H1 (cell line): ENCODE results near the gene TCERG1L. TPM values are rescaled to one million over a fixed set of nuclear protein-coding genes. Genes with fewer than 3 reads are reported as not detected.

Source experiments
- ASH2L ChIP-seq: fragments of 200-600, 300-600 bp; sonication (generic); IDR thresholded peaks from one replicate; pipeline ENCODE4 v1.7.1; 2017; ENCODE audit warnings: low read length
- CBX8 ChIP-seq: fragments of 300-800, 300-1000 bp; sonication (generic); IDR thresholded peaks from 2 replicates; pipeline ENCODE4 v1.7.1; 2016; ENCODE audit warnings: low read depth, low read length, borderline replicate concordance
- CHD1 ChIP-seq: IDR thresholded peaks from 2 replicates; pipeline ENCODE4 v1.6.1; 2012; ENCODE audit warnings: low read depth, low read length, improper control_type of control experiment
- CHD7 ChIP-seq: fragments of 300-600 bp; sonication (generic); IDR thresholded peaks from 2 replicates; pipeline ENCODE4 v1.7.1; 2012; ENCODE audit warnings: low read length, moderate library complexity, mild to moderate bottlenecking, inconsistent platforms; ENCODE audit not compliant: insufficient replicate concordance
- FOSL1 ChIP-seq: IDR thresholded peaks from 2 replicates; pipeline ENCODE4 v1.6.1; 2011; ENCODE audit warnings: mild to moderate bottlenecking, low read depth, low read length, moderate library complexity; ENCODE audit not compliant: insufficient read depth
- POLR2AphosphoS5 ChIP-seq: IDR thresholded peaks from 2 replicates; pipeline ENCODE4 v1.6.1; 2011; ENCODE audit warnings: low read depth, low read length
- POU5F1 ChIP-seq: IDR thresholded peaks from 2 replicates; pipeline ENCODE4 v1.6.1; 2011; ENCODE audit warnings: low read depth, mild to moderate bottlenecking, low read length, moderate library complexity
- RBBP5 ChIP-seq: IDR thresholded peaks from 2 replicates; pipeline ENCODE4 v1.7.1; 2012; ENCODE audit warnings: low read depth, mild to moderate bottlenecking, inconsistent platforms, low read length, moderate library complexity, borderline replicate concordance
- TAF7 ChIP-seq: optimal IDR thresholded peaks from 2 replicates; pipeline ENCODE3; 2011; ENCODE audit warnings: low read depth, mild to moderate bottlenecking, inconsistent platforms, low read length, moderate library complexity, borderline replicate concordance
- TEAD4 ChIP-seq: IDR thresholded peaks from 2 replicates; pipeline ENCODE4 v1.6.1; 2012; ENCODE audit warnings: low read depth, low read length, inconsistent platforms, mixed read lengths
- polyA plus RNA-seq, 7 experiments: library from polyadenylated mRNA; depleted of rRNA in 3 of 7; stranded (reverse) in 5 of 7; unstranded in 2 of 7; fragments of >200 nt in 5 of 7; fragments of 200-250 nt in 2 of 7; gene quantifications; 1 replicate in 5 of 7; 2 replicates in 1 of 7; 4 replicates in 1 of 7; pipeline versions ENCODE4 v1.2.1 to v1.2.3, GENCODE V29; 2011 to 2013; ENCODE audit warnings: missing spikeins in 2 of 7, mixed read lengths in 2 of 7
- total RNA-seq: library from RNA; stranded (reverse); fragmentation: NEBNext Ultra II Directional; extraction: Animal tissue kit (Norgen Biotek cat#: 25700); gene quantifications from 2 replicates; pipeline ENCODE4 v1.2.1, GENCODE V29; 2021

Gene TCERG1L
- total and polyA plus RNA-seq, 2 of the 8 experiments (the other 6 are each of a cell fraction or from before 2014, with no cell fraction given), result 3.9 to 6.9 TPM

- no peak for TF ChIP-seq CHD7
- TF ChIP-seq RBBP5, result no peak
- no peak for TF ChIP-seq CBX8
- TF ChIP-seq TEAD4, result no peak
- TF ChIP-seq TAF7, result no peak
- TF ChIP-seq FOSL1, result no peak
- TF ChIP-seq POLR2AphosphoS5, result no peak
- TF ChIP-seq POU5F1, result no peak
- no peak for TF ChIP-seq ASH2L
- TF ChIP-seq CHD1, result no peak
These were observed 221.7 kb downstream of the TCERG1L start (continued) for GRCh38 chr10:131089861-131090260.
